Measurements from ENCODE around the gene THSD4. TPM values are rescaled to one million over a fixed set of nuclear protein-coding genes. Genes with fewer than 3 reads are reported as not detected.

The THSD4 gene
- total RNA-seq, 1 donor from 2014 or later: 2.5 TPM

GRCh38 chr15:71451130-71451529 is 335.9 kb downstream of the THSD4 start:
- Mint-ChIP-seq H3K27me3 (ENCODE audit: low read depth, unreplicated experiment) (peaks cover 11% of the 10 kb centered on the region), H3K36me3 (ENCODE audit: low read depth, unreplicated experiment) (no peaks in the 10 kb centered on the region), H3K9me3 (ENCODE audit: unreplicated experiment) (no peaks in the 10 kb centered on the region), H3K27ac (ENCODE audit: unreplicated experiment) (no peak overlapping the region), H3K4me1 (ENCODE audit: low read depth, unreplicated experiment) (peaks cover 11% of the 10 kb centered on the region), H3K4me3 (ENCODE audit: unreplicated experiment) (no peak overlapping the region)
- Histone ChIP-seq H3K79me2 (ENCODE audit: insufficient read depth, low read length) (no peaks in the 10 kb centered on the region), H3K4me2 (ENCODE audit: low read length) (no peak overlapping the region), H3K9ac (ENCODE audit: low read length) (no peak overlapping the region), H4K20me1 (ENCODE audit: insufficient read depth, low read length) (no peaks in the 10 kb centered on the region), H3K27ac (ENCODE audit: low read depth, low read length) (no peak overlapping the region), H3K36me3 (ENCODE audit: insufficient read depth, low read length) (no peaks in the 10 kb centered on the region), H2AFZ (ENCODE audit: low read depth, low read length) (no peak overlapping the region), H3K4me3 (ENCODE audit: insufficient read depth, low read depth, low read length) (no peak overlapping the region), H3K27me3 (ENCODE audit: insufficient read depth, low read length) (no peaks in the 10 kb centered on the region), H3K4me1 (ENCODE audit: insufficient read depth, low read length) (peaks cover 6% of the 10 kb centered on the region), H3K9me3 (ENCODE audit: insufficient read depth, low read depth, low read length) (no peaks in the 10 kb centered on the region)
- DNase-seq (ENCODE audit: low read depth) (no peak), FAIRE-seq (no peak)
- no peak for TF ChIP-seq CTCF (IDR thresholded peaks at IDR 0.05; ENCODE audit: insufficient read depth, low read depth, low read length)

- H3K79me2 ChIP-seq (ENCODE audit: insufficient read depth, low read length): no peaks in the 10 kb centered on the region
- FAIRE-seq: no peak
- no peak overlapping the region for H3K27ac Mint-ChIP-seq (ENCODE audit: unreplicated experiment)
- peaks cover 3% of the 10 kb centered on the region for H3K4me1 Mint-ChIP-seq (ENCODE audit: low read depth, unreplicated experiment)
- no peaks in the 10 kb centered on the region for H3K27me3 ChIP-seq (ENCODE audit: insufficient read depth, low read length)
- no peaks in the 10 kb centered on the region for H3K36me3 ChIP-seq (ENCODE audit: insufficient read depth, low read length)
- no peak overlapping the region for H2AFZ ChIP-seq (ENCODE audit: low read depth, low read length)
- no peak overlapping the region for H3K9ac ChIP-seq (ENCODE audit: low read length)
- no peaks in the 10 kb centered on the region for H3K4me1 ChIP-seq (ENCODE audit: insufficient read depth, low read length)
- H3K4me2 ChIP-seq (ENCODE audit: low read length): no peak overlapping the region
- H3K9me3 ChIP-seq (ENCODE audit: insufficient read depth, low read depth, low read length): no peaks in the 10 kb centered on the region
- no peak for TF ChIP-seq EZH2 (IDR thresholded peaks at IDR 0.05; ENCODE audit: insufficient read depth, low read length)
- H4K20me1 ChIP-seq (ENCODE audit: insufficient read depth, low read length): peaks cover 3% of the 10 kb centered on the region
- DNase-seq (ENCODE audit: low read depth): no peak
- no peak overlapping the region for H3K27ac ChIP-seq (ENCODE audit: low read depth, low read length)
- no peak overlapping the region for H3K4me3 Mint-ChIP-seq (ENCODE audit: unreplicated experiment)
- no peak overlapping the region for H3K4me3 ChIP-seq (ENCODE audit: insufficient read depth, low read depth, low read length)
- no peaks in the 10 kb centered on the region for H3K9me3 Mint-ChIP-seq (ENCODE audit: unreplicated experiment)
- H3K27me3 Mint-ChIP-seq (ENCODE audit: low read depth, unreplicated experiment): peaks cover 11% of the 10 kb centered on the region
- no peaks in the 10 kb centered on the region for H3K36me3 Mint-ChIP-seq (ENCODE audit: low read depth, unreplicated experiment)
Observed at GRCh38 chr15:71452893-71453292, 337.6 kb downstream of the THSD4 start.

- Histone ChIP-seq H3K4me1 (ENCODE audit: insufficient read depth, low read length) (no peaks in the 10 kb centered on the region), H3K27ac (ENCODE audit: low read depth, low read length) (no peak overlapping the region), H4K20me1 (ENCODE audit: insufficient read depth, low read length) (peaks cover 3% of the 10 kb centered on the region), H2AFZ (ENCODE audit: low read depth, low read length) (no peak overlapping the region), H3K9ac (ENCODE audit: low read length) (no peak overlapping the region), H3K9me3 (ENCODE audit: insufficient read depth, low read depth, low read length) (no peaks in the 10 kb centered on the region), H3K79me2 (ENCODE audit: insufficient read depth, low read length) (no peaks in the 10 kb centered on the region), H3K4me2 (ENCODE audit: low read length) (no peak overlapping the region), H3K36me3 (ENCODE audit: insufficient read depth, low read length) (no peaks in the 10 kb centered on the region), H3K4me3 (ENCODE audit: insufficient read depth, low read depth, low read length) (no peak overlapping the region), H3K27me3 (ENCODE audit: insufficient read depth, low read length) (no peaks in the 10 kb centered on the region)
- FAIRE-seq (no peak), DNase-seq (ENCODE audit: low read depth) (no peak)
- no peak for TF ChIP-seq CTCF (IDR thresholded peaks at IDR 0.05; ENCODE audit: insufficient read depth, low read depth, low read length)
- no peak for TF ChIP-seq EZH2 (IDR thresholded peaks at IDR 0.05; ENCODE audit: insufficient read depth, low read length)
- H3K9me3 Mint-ChIP-seq (ENCODE audit: unreplicated experiment): no peaks in the 10 kb centered on the region
- no peaks in the 10 kb centered on the region for H3K36me3 Mint-ChIP-seq (ENCODE audit: low read depth, unreplicated experiment)
- peaks cover 11% of the 10 kb centered on the region for H3K27me3 Mint-ChIP-seq (ENCODE audit: low read depth, unreplicated experiment)
- H3K4me1 Mint-ChIP-seq (ENCODE audit: low read depth, unreplicated experiment): no peaks in the 10 kb centered on the region
- H3K4me3 Mint-ChIP-seq (ENCODE audit: unreplicated experiment): no peak overlapping the region
- H3K27ac Mint-ChIP-seq (ENCODE audit: unreplicated experiment): no peak overlapping the region
Observed at GRCh38 chr15:71454462-71454996, 339.3 kb downstream of the THSD4 start.
